ENCODE measurements around the gene MCUR1. TPM values are rescaled to one million over a fixed set of nuclear protein-coding genes. Genes with fewer than 3 reads are reported as not detected.

Gene MCUR1
- polyA plus RNA-seq, 3 donors = 2.4 to 7.8 (median 5.2) TPM

- Mint-ChIP-seq H3K4me1 (peaks cover 4% of the 10 kb centered on the region), H3K27ac (no peak overlapping the region), H3K4me3 (no peak overlapping the region), H3K9me3 (peaks cover 9 to 16% (median 13%) of the 10 kb centered on the region in 7 donors), H3K36me3 (no peaks in the 10 kb centered on the region), H3K27me3 (ENCODE audit: low read depth in 3 of 3) (peaks cover 0 to 8% (median 0%) of the 10 kb centered on the region in 3 donors)
- no peak overlapping the region for H3K9ac ChIP-seq (ENCODE audit: insufficient read depth, low read length, poor library complexity, severe bottlenecking)
- no peak overlapping the region for H3K4me3 ChIP-seq (replicated peaks in 1 of 3; ENCODE audit: low read depth in 2 of 3, low read length in 3 of 3)
- H3K27me3 ChIP-seq (ENCODE audit: control insufficient read depth in 2 of 2, insufficient read depth in 2 of 2, low read length in 2 of 2) = no peaks in the 10 kb centered on the region
- no peak for DNase-seq
- H3K4me1 ChIP-seq (ENCODE audit: control insufficient read depth in 1 of 2, insufficient read depth in 2 of 2, low read length in 2 of 2) = no peaks in the 10 kb centered on the region
- intact Hi-C loops (cut with micrococcal nuclease) = no loop called here
- no peak for TF ChIP-seq CTCF (IDR thresholded peaks at IDR 0.05)
- H4K20me1 ChIP-seq (ENCODE audit: insufficient read depth, low read length) = no peaks in the 10 kb centered on the region
- no peak overlapping the region for H3K4me2 ChIP-seq (replicated peaks; ENCODE audit: extremely low read depth, low read length, poor library complexity, severe bottlenecking)
- no peak overlapping the region for H2AFZ ChIP-seq (ENCODE audit: insufficient read depth, low read depth, low read length, poor library complexity, severe bottlenecking)
- H3K27ac ChIP-seq (ENCODE audit: low read depth in 1 of 2, low read length in 2 of 2) = no peak overlapping the region
- H3K9me3 ChIP-seq (replicated peaks in 1 of 2; ENCODE audit: control insufficient read depth in 1 of 2, insufficient read depth in 1 of 2, low read length in 2 of 2) = peaks cover 0 to 8% of the 10 kb centered on the region in 2 donors
- WGBS (ENCODE audit: insufficient coverage) = no CpG with 5 or more reads among the region's 1 CpG
- H3K79me2 ChIP-seq (ENCODE audit: insufficient read depth, low read length) = no peaks in the 10 kb centered on the region
- H3K36me3 ChIP-seq (replicated peaks in 1 of 2; ENCODE audit: control insufficient read depth in 1 of 2, insufficient read depth in 2 of 2, low read length in 2 of 2) = no peaks in the 10 kb centered on the region
Measured at GRCh38 chr6:13832778-13833177, 18.4 kb upstream of the MCUR1 start.

- Histone ChIP-seq H3K27me3 (ENCODE audit: control insufficient read depth in 2 of 2, insufficient read depth in 2 of 2, low read length in 2 of 2) (no peaks in the 10 kb centered on the region), H3K9ac (ENCODE audit: insufficient read depth, low read length, poor library complexity, severe bottlenecking) (no peak overlapping the region), H2AFZ (ENCODE audit: insufficient read depth, low read depth, low read length, poor library complexity, severe bottlenecking) (no peak overlapping the region), H3K4me1 (ENCODE audit: control insufficient read depth in 1 of 2, insufficient read depth in 2 of 2, low read length in 2 of 2) (peaks cover 0 to 5% of the 10 kb centered on the region in 2 donors), H3K4me2 (replicated peaks; ENCODE audit: extremely low read depth, low read length, poor library complexity, severe bottlenecking) (no peak overlapping the region), H3K9me3 (replicated peaks in 1 of 2; ENCODE audit: control insufficient read depth in 1 of 2, insufficient read depth in 1 of 2, low read length in 2 of 2) (peaks cover 0 to 8% of the 10 kb centered on the region in 2 donors), H3K4me3 (replicated peaks in 1 of 3; ENCODE audit: low read depth in 2 of 3, low read length in 3 of 3) (no peak overlapping the region), H3K79me2 (ENCODE audit: insufficient read depth, low read length) (no peaks in the 10 kb centered on the region), H4K20me1 (ENCODE audit: insufficient read depth, low read length) (no peaks in the 10 kb centered on the region), H3K27ac (ENCODE audit: low read depth in 1 of 2, low read length in 2 of 2) (no peak overlapping the region), H3K36me3 (replicated peaks in 1 of 2; ENCODE audit: control insufficient read depth in 1 of 2, insufficient read depth in 2 of 2, low read length in 2 of 2) (no peaks in the 10 kb centered on the region)
- Mint-ChIP-seq H3K27me3 (ENCODE audit: low read depth in 3 of 3) (peaks cover 0 to 5% (median 0%) of the 10 kb centered on the region in 3 donors), H3K9me3 (peaks cover 9 to 16% (median 13%) of the 10 kb centered on the region in 7 donors), H3K4me3 (no peak overlapping the region), H3K27ac (peak overlapping the region in 1 of 7 donors; percentile 87), H3K4me1 (peaks cover 7% of the 10 kb centered on the region), H3K36me3 (no peaks in the 10 kb centered on the region)
- intact Hi-C loops (cut with micrococcal nuclease) = no loop called here
- DNase-seq = peak in 1 of 3 donors; percentile 26
- 64% methylated on average over 5 of the region's 7 CpGs for WGBS (ENCODE audit: insufficient coverage)
- no peak for TF ChIP-seq CTCF (IDR thresholded peaks at IDR 0.05)
Measured at GRCh38 chr6:13831615-13832014, 17.3 kb upstream of the MCUR1 start.

All from CD14-positive monocyte (primary cell).